HG03571 (cell line): ENCODE measurements around the gene NCOA7.

ENCODE experiments used
- ATAC-seq: cut with Tn5 transposase; IDR thresholded peaks from one replicate; pipeline ENCODE4 v1.9.1; 2021; ENCODE audit not compliant: unreplicated experiment

NCOA7 gene

GRCh38 chr6:125790358-125791150 is at the start of gene NCOA7:
TSS of gene NCOA7 (plus strand) at chr6:125790960. CDS start at chr6:125815355, 24,395 bp downstream.
- ATAC-seq, result peak; percentile 75

GRCh38 chr6:125741336-125741735 is 49.4 kb upstream of the NCOA7 start:
- ATAC-seq, result no peak

- no peak for ATAC-seq
Measured at GRCh38 chr6:125742024-125742423, 48.7 kb upstream of the NCOA7 start.

- no peak for ATAC-seq
Measured at GRCh38 chr6:125742464-125743120, 48.2 kb upstream of the NCOA7 start.

DNA sequence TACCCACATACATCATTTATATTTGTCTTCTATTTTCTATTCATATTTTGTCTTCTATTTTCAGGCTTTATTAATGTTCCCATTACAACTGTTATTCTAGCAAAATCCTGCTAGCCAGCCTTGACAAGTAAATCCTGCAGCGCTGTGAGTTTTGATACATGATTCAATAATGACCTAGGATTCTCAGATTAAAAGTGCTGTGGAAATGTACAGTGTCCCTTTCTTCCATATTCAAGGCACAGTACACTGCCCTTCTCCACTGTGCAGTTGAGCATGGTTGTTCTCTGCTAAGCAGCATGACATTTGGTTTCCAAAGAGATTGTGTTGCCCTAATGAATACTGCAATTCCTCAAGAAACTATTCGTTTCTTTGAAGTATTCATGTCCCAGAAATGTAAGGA is 47.2 kb upstream of the NCOA7 start:
- ATAC-seq, result no peak

- ATAC-seq, result no peak
Measured at GRCh38 chr6:125745281-125746018, 45.3 kb upstream of the NCOA7 start.

DNA sequence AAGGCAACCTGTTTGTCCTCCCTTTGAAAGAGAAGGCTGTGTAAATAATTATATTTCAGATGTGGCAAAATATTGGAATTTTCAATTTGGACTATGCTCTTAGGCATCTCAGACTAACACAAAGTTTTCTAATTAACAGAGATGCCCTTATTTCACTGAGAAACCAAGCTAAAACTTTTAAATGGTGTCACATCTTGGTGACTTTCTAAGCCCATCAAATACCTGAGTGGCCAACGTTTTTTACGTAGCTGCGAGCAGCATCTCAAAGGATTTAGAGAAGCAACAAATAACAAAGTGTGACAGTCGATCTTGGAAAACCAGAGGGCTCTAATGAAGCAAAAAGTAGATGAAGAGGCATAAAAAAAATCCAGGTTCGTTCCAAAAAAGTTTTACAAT is 44.7 kb upstream of the NCOA7 start:
- no peak for ATAC-seq

DNA sequence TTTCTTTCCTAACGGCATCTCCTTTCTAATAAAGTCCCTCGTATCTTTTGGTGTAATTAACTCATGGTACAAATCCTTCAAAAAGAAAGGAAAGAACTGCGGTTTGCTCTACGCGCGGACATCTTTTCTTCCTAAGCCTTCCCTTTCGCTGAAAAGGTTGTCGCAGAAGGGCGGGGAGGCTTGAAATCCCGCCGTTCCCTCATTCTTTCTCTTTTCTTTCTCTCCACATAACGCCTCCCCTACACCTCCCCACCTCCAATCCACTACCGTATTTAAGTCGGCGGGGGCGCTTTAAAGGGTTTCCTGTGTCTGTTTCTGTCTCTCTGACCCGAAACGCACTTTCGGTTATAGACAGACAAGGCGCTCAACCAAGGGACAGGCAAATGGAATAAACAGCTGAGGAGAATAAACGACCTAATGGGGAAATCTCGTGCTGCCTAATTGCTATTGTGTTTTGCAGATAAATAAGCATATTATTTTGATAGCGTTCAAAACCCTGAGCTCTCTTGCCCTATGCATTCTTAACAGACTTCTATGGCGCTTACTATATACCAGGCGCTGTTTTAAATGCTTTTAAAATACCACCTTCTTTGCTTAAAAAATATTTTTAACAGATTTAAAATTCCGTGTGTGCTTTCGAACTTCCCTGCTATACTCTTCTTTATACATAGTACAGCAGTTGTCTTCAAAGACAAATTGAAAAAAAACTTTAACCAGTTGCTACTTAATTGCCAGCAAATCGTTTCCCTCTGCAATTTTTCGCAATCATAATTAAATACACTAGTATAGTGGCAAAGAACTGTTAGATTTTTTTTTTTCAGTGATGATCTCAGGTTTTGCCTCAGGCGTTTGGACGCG is 43.8 kb upstream of the NCOA7 start:
- ATAC-seq, result peak; percentile 43

- ATAC-seq, result no peak
Measured at GRCh38 chr6:125747589-125748405, 43.0 kb upstream of the NCOA7 start.

- no peak for ATAC-seq
Measured at GRCh38 chr6:125748406-125749172, 42.2 kb upstream of the NCOA7 start.

GRCh38 chr6:125749173-125749864 is 41.4 kb upstream of the NCOA7 start, which contains the start of gene HEY2:
TSS of gene HEY2 (plus strand) at chr6:125749632. CDS start at chr6:125749777, 145 bp downstream.
- ATAC-seq, result peak; percentile 89

DNA sequence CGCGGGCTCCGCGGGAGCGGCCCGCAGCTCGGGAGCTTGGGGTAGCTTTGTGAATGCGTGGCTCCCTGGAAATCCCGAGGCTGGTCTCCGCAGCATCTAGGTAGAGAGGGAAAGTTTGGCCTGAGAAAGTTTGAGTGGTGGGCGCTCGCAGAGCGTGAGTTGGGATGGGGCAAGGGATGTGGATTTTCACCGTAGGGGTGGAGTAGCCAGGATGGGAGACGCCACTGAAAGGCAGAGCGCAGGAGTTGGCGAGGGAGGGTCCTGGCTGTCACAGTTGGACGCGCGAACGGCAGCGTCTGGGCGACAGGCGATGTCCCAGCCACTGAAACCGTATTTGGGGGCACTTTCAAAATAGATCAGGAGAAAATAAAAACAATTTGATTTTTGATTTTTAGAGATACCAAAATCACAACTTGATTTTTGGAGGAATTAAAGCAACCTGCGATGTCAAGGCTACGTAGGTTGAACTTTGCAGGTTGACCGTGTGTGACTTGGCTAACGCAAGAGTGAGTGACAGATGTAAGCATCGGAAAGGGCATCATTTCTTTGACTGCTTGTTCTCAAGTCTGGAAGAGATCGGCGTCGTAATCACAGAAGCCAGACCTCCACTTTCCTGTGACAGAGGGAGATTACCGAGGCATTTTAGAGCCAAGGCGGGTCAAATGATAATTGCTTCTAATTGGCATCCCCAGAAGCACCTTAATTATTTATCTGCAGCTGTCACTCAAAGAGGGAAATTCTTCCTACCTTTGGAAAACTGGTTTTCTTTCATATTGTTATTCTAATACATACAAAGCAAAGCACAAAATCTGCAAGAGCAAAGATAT is 40.7 kb upstream of the NCOA7 start:
- no peak for ATAC-seq

DNA sequence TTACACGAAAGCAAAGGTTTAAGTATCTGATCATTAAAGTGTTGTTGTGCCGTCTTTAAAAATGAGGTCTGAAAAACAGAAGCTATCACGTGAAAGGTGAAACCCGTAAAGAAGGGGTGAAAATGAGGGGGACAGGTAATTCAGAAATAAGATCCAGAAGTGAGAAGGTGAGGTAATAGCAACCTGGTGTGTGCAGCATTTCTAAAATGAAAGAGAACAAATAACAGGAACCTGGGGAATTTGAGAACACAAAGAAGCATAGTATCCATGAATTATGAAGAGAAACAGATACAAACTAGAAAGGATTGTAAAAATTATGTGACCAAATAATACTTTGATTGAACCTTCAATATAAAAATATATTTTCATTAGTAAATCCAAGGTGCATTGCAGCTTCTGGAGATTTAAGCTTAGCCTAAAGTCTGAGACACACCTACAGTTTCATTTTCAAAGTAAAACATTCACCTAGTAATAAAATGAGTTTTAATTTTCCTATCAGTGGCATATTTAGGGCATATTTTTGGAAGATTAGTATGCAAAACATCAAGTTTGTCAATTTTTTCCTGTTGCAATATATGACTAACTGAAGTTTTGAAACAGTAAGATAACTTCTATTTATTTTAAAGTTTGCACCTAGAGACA is 39.9 kb upstream of the NCOA7 start:
- no peak for ATAC-seq

- no peak for ATAC-seq
Measured at GRCh38 chr6:125751334-125751916, 39.3 kb upstream of the NCOA7 start.

DNA sequence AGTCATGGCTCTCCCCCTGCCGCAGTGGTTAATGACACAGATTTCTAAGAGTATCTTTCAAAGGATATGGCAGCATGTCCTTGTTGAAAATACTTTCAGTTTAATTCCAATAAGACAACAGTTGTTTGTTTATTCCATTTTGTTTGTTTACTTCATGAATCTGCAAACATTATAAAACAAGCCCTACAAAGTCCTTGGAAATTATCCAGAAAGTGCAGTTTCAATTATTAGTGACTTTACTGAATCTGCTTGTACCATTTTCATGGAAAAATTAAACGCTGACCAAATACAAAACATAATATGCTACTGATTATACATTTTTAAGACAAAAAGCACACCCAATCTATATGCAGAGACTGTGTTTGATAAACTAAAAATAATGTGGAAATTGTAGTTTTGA is 38.0 kb upstream of the NCOA7 start:
- no peak for ATAC-seq

GRCh38 chr6:125753218-125753936 is 37.4 kb upstream of the NCOA7 start:
- no peak for ATAC-seq
